Heart left ventricle (tissue), 13 donors: ENCODE measurements around the gene MRPL36.

Experiments used
- CTCF ChIP-seq, 12 donors: fragments of 200-600 bp; sonication (generic) in 4 of 12; IDR thresholded peaks; one replicate each; pipeline versions ENCODE4 v1.5.0 to v1.8.0; 2018 to 2022; ENCODE audit warnings: antibody characterized with exemption in 12 of 12, mild to moderate bottlenecking in 5 of 12
- POLR2A ChIP-seq, 2 donors: fragments of 450-650 bp; IDR thresholded peaks; one replicate each; pipeline ENCODE4 v1.6.1; 2017; ENCODE audit warnings: antibody characterized with exemption in 2 of 2, mild to moderate bottlenecking in 2 of 2, moderate library complexity in 2 of 2
- donor health status: ischemic (EF 13 %, LVEDD 7.1; RV severe dilation, severe dysfunction).
- donor health status: DM: no; HTN: yes; CAD: no.
- donor health status: DM: no; HTN: no; CAD: no.
- donor health status: ischemic (EF 25% LVEDD 6.9; RV normal size, moderate dysfunction).
- donor health status: ischemic (EF 25% LVEDD 5.7; RV mildly dilated, moderate dysfunction).
- donor health status: ischemic (EF 35%, LVEDD 5.7; RV mildly dilated, moderate dysfunction).
- donor health status: nonischemic (EF 11% LVEDD 7.7; RV severe dilation, severe dysfunction).
- donor health status: DM: yes; HTN: yes; CAD: no.
- donor health status: PGD.
- donor health status: ischemic (EF 29% LVEDD 5.4; RV normal size, mild dysfunction).
- donor health status: nonischemic (EF 23%, LVEDD 6.1; RV moderate dilation, normal function).

- TF ChIP-seq CTCF (IDR thresholded peaks at IDR 0.05) (no peak), POLR2A (IDR thresholded peaks at IDR 0.05) (no peak)
These were observed 10.8 kb downstream of the MRPL36 start for GRCh38 chr5:1788828-1789227.
